Activated T-cell treated with anti-CD3 and anti-CD28 coated beads, Interleukin-2, amount 50 U/mL, for 4 hours (primary cell): ENCODE results near the gene STEEP1. TPM values are rescaled to one million over a fixed set of nuclear protein-coding genes. Genes with fewer than 3 reads are reported as not detected.
"Not testable (repeated sequence)": the region's sequence is repeated elsewhere in the genome, so short reads cannot be mapped to it uniquely, and the experiment has no call there.

ENCODE experiments used
- ATAC-seq, 2 donors: fragments of 200-7000 bp; cut with Tn5 transposase; one replicate each; pipeline ENCODE4 v1.10.0; 2021
- DNase-seq: peaks from one replicate; pipeline ENCODE4 v3.0.0-alpha.2; 2020
- H3K27me3 Mint-ChIP-seq: one replicate; pipeline ENCODE4 v1.8.0; 2021; ENCODE audit warnings: low read depth, mixed read lengths
- H3K36me3 Mint-ChIP-seq: one replicate; pipeline ENCODE4 v1.8.0; 2022; ENCODE audit warnings: mixed read lengths; ENCODE audit not compliant: insufficient read depth
- H3K4me1 Mint-ChIP-seq: one replicate; pipeline ENCODE4 v1.8.0; 2021; ENCODE audit warnings: low read depth, mixed read lengths
- H3K4me3 Mint-ChIP-seq: one replicate; pipeline ENCODE4 v1.8.0; 2021; ENCODE audit warnings: mild to moderate bottlenecking, moderate library complexity, mixed read lengths
- H3K9me3 Mint-ChIP-seq: one replicate; pipeline ENCODE4 v1.8.0; 2021; ENCODE audit warnings: mixed read lengths
- total RNA-seq, 3 donors: library from RNA; stranded (reverse); gene quantifications; one replicate each; pipeline ENCODE4 v1.2.1, GENCODE V29; 2021

Gene STEEP1
- total RNA-seq, 3 donors from 2014 or later, result 37.4 to 43.5 (median 38.8) TPM

DNA sequence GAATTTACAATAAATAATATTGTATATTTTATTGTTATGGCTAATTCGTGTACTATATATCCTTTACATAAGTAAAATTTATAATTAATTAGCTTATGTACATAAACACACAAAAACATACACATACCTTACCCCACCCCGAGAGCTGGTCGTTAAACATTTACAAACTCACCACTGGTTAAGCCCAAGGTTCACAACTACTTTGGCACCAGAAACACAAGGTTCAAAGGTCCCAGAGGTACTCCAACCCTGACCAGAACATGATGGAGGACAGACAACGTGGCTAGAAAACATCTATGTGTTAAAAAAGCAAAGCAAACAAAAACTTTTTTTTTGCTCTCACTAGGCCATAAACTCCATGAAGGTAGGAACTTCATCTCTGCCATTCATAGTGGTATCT is 59.3 kb downstream of the STEEP1 start:
- H3K27me3 Mint-ChIP-seq, result no peaks in the 10 kb centered on the region
- no peak for ATAC-seq
- no peaks in the 10 kb centered on the region for H3K9me3 Mint-ChIP-seq
- no peaks in the 10 kb centered on the region for H3K36me3 Mint-ChIP-seq
- H3K4me3 Mint-ChIP-seq, result no peak overlapping the region
- H3K4me1 Mint-ChIP-seq, result peaks cover 17% of the 10 kb centered on the region
- DNase-seq, result no peak

DNA sequence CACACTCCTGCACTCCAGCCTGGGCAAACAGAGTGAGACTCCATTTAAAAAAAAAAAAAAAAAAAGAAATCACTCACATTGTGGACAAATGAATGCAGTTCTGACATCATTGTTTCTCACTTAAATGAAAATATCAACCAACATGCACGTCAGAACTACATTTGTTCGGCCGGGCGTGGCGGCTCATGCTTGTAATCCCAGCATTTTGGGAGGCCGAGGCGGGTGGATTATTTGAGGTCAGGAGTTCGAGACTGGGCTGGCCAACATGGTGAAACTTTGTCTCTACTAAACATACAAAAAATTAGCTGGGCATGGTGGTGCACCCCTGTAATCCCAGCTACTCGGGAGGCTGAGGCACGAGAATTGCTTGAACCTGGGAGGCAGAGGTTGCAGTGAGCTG is 60.1 kb downstream of the STEEP1 start:
- not testable (repeated sequence) for H3K36me3 Mint-ChIP-seq, H3K27me3 Mint-ChIP-seq, ATAC-seq, H3K9me3 Mint-ChIP-seq, DNase-seq, H3K4me3 Mint-ChIP-seq
- peaks cover 17% of the 10 kb centered on the region for H3K4me1 Mint-ChIP-seq

DNA sequence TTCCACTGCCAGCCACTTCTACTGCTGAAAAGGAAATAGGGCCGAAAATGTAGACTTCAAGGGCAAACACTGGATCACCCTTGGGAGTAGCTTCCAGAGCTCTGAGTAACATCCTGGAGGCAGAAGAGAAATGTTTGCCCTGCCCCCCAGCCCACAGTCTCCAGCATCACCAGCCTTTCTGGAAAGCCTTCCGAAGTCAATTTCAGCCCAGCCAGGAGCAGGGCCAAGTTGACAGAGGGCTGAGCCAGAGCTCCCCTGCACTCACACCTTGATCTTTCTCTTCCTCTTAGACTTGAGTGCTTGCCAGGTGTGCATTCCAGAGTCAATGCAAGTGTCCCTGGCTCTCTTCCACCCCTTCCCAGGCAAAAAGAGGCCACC is 61.7 kb downstream of the STEEP1 start:
- Mint-ChIP-seq H3K4me3 (no peak overlapping the region), H3K27me3 (no peaks in the 10 kb centered on the region), H3K9me3 (no peaks in the 10 kb centered on the region), H3K36me3 (no peaks in the 10 kb centered on the region), H3K4me1 (peaks cover 17% of the 10 kb centered on the region)
- no peak for ATAC-seq
- no peak for DNase-seq

DNA sequence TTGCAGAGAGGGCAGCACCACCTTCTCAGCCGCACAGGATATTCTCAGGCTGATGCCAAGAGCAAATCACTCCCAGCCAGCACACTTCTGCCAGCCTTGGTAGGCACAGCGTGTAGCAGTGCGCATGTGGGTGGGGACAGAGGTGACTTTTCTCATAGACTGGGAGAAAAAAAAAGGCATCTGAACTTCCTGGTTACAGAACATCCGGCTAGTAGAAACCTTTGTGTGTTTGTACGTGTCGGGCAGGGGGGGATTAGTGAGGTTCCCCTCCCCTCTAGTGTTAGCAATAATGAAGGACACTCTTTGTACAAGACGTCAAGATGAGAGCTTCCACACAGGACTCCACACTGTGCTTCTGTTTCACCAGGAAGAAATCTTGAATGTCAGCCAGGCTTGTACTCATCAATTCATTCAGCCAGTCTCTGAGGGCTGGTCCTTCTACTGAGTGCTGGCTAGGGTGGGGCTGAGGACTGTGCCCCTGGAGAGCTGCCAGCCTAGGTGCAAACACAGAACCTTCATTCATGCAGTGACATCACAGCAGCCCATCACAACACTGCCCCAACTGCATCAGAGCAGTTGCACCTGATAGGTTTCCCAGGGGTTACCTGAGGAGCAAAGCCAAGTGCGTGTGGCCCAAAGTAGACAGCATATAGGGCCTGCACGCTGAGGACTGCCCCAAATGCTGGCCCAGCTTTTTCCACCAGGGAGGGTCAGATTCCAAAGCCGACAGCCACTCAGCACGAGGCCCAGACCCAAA is 62.3 kb downstream of the STEEP1 start:
- Mint-ChIP-seq H3K4me3 (no peak overlapping the region), H3K9me3 (no peaks in the 10 kb centered on the region), H3K27me3 (no peaks in the 10 kb centered on the region), H3K36me3 (no peaks in the 10 kb centered on the region), H3K4me1 (peaks cover 17% of the 10 kb centered on the region)
- DNase-seq (no peak), ATAC-seq (peak in 1 of 2 donors; percentile 59)

GRCh38 chrX:119501511-119502148 is 63.6 kb downstream of the STEEP1 start:
- Mint-ChIP-seq H3K4me3 (no peak overlapping the region), H3K4me1 (peaks cover 20% of the 10 kb centered on the region), H3K9me3 (no peaks in the 10 kb centered on the region), H3K27me3 (no peaks in the 10 kb centered on the region), H3K36me3 (no peaks in the 10 kb centered on the region)
- no peak for ATAC-seq
- no peak for DNase-seq

- ATAC-seq (no peak), DNase-seq (no peak)
- Mint-ChIP-seq H3K4me3 (no peak overlapping the region), H3K4me1 (peaks cover 28% of the 10 kb centered on the region), H3K27me3 (no peaks in the 10 kb centered on the region), H3K36me3 (no peaks in the 10 kb centered on the region), H3K9me3 (no peaks in the 10 kb centered on the region)
Measured at GRCh38 chrX:119500061-119500800, 65.0 kb downstream of the STEEP1 start.

DNA sequence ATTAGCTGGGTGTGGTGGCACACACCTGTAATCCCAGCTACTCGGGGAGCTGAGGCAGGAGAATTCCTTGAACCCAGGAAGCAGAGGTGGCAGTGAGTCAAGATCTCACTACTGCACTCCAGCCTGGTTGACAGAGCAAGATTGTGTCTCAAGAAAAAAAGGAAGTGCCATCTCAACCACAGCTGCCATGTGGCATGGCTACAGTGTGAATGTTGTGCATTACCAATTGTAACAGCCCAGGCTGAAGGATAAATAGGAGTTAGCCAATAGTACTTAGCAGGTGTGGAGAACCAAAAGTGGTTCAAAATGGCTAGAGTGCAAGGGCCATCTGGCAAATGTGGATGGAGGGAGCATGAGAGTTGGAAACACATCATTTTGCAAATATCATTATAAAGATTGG is 68.0 kb downstream of the STEEP1 start:
- no peaks in the 10 kb centered on the region for H3K27me3 Mint-ChIP-seq
- peaks cover 19% of the 10 kb centered on the region for H3K4me1 Mint-ChIP-seq
- H3K36me3 Mint-ChIP-seq, result no peaks in the 10 kb centered on the region
- no peaks in the 10 kb centered on the region for H3K9me3 Mint-ChIP-seq
- no peak for DNase-seq
- no peak for ATAC-seq
- no peak overlapping the region for H3K4me3 Mint-ChIP-seq

GRCh38 chrX:119495734-119496726 is 69.2 kb downstream of the STEEP1 start:
- Mint-ChIP-seq H3K4me1 (peaks cover 11% of the 10 kb centered on the region), H3K4me3 (no peak overlapping the region), H3K9me3 (no peaks in the 10 kb centered on the region), H3K27me3 (no peaks in the 10 kb centered on the region), H3K36me3 (no peaks in the 10 kb centered on the region)
- DNase-seq (no peak), ATAC-seq (peak in 1 of 2 donors; percentile 38)

DNA sequence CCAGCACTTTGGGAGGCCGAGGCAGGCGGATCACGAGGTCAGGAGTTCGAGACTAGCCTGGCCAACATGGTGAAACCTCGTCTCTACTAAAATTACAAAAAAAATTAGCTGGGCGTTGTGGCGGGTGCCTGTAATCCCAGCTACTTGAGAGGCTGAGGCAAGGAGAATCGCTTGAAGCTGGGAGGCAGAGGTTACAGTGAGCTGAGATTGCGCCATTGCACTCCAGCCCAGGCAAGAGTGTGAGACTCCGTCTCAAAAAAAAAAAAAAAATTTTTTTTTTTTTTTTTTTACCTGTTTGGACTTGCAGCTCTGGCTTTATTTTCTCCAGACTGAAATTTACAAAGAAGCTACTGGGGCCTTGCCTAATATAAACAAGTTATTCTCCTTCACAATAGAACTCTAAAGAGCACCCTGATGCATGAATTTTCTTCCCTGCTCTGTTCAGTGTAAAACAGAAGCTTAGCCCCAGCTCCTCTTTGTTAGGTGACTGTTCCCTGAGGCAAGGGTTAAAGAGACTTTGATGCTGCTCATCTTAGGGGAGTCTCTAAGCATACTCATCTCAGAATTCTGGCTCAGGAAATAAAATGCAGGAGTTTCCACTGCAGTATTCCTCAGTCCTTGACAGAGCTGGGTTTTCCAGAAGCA is 71.2 kb downstream of the STEEP1 start:
- H3K36me3 Mint-ChIP-seq, H3K4me3 Mint-ChIP-seq, DNase-seq, H3K27me3 Mint-ChIP-seq, ATAC-seq, H3K9me3 Mint-ChIP-seq: not testable (repeated sequence)
- peaks cover 11% of the 10 kb centered on the region for H3K4me1 Mint-ChIP-seq

DNA sequence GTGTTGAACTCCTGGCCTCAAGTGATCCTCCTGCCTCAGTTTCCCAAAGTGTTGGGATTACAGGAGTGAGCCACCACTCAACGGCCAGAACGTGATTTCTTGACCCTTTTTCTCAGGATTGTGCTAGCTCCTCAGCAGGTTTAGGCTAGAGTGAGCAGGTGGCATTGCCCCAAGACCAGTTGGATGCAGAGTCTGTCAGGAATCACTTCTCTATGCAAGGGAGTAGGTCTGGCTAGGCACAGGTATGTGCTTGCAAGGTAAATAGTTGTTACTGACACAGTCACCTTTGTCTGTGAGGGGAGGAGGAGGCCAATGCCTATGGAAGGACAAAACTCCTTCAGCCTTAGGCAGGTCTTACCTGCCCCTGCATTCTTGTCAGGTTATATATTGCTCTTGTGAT is 72.7 kb downstream of the STEEP1 start:
- ATAC-seq (no peak), DNase-seq (no peak)
- H3K36me3 Mint-ChIP-seq, result no peaks in the 10 kb centered on the region
- no peaks in the 10 kb centered on the region for H3K9me3 Mint-ChIP-seq
- no peak overlapping the region for H3K4me3 Mint-ChIP-seq
- peaks cover 11% of the 10 kb centered on the region for H3K4me1 Mint-ChIP-seq
- H3K27me3 Mint-ChIP-seq, result no peaks in the 10 kb centered on the region

- ATAC-seq, result no peak
- H3K9me3 Mint-ChIP-seq, result no peaks in the 10 kb centered on the region
- H3K27me3 Mint-ChIP-seq, result no peaks in the 10 kb centered on the region
- no peaks in the 10 kb centered on the region for H3K36me3 Mint-ChIP-seq
- no peak overlapping the region for H3K4me3 Mint-ChIP-seq
- DNase-seq, result no peak
- no peaks in the 10 kb centered on the region for H3K4me1 Mint-ChIP-seq
Measured at GRCh38 chrX:119489212-119490074, 75.8 kb downstream of the STEEP1 start.

DNA sequence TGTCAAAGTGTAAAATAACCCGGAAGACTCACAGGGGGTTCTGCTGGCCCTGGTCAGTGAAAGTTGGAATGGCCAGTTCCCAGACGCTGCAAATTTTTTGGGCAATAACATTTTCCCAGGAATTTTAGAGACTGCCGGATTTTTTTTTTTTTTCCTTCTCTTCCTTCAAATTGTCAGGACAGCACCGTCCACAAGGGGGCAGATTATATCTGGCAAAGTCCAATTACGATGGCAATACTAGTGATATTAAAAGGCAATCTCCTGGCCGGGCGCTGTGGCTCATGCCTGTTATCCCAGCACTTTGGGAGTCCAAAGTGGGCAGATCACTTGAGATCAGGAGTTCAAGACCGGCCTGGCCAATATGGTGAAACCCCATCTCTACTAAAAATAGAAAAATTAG is 76.5 kb downstream of the STEEP1 start:
- H3K36me3 Mint-ChIP-seq, result no peaks in the 10 kb centered on the region
- H3K4me1 Mint-ChIP-seq, result no peaks in the 10 kb centered on the region
- ATAC-seq (no peak), DNase-seq (peak; percentile 26)
- no peak overlapping the region for H3K4me3 Mint-ChIP-seq
- no peaks in the 10 kb centered on the region for H3K9me3 Mint-ChIP-seq
- H3K27me3 Mint-ChIP-seq, result no peaks in the 10 kb centered on the region
